Adrenal gland (tissue), 5 donors: ENCODE measurements around the gene NFATC1.

ENCODE experiments used
- CTCF ChIP-seq, 6 experiments: fragments of 450-650 bp in 4 of 6; fragments of 200-600 bp in 2 of 6; sonication (generic) in 1 of 6; IDR thresholded peaks; 1 replicate in 5 of 6; 2 replicates in 1 of 6; pipeline versions ENCODE4 v1.5.1 to v1.8.0; 2016 to 2021; ENCODE audit warnings: antibody characterized with exemption in 6 of 6, mild to moderate bottlenecking in 2 of 6, moderate library complexity in 1 of 6
- POLR2A ChIP-seq, 2 donors: fragments of 450-650 bp; IDR thresholded peaks; one replicate each; pipeline ENCODE4 v1.6.1; 2017; ENCODE audit warnings: antibody characterized with exemption in 2 of 2, mild to moderate bottlenecking in 2 of 2, moderate library complexity in 1 of 2
- donor health status: DM: no; HTN: no; CAD: no.

- TF ChIP-seq CTCF (IDR thresholded peaks at IDR 0.05) (no peak), POLR2A (IDR thresholded peaks at IDR 0.05) (no peak)
Measured at GRCh38 chr18:79371561-79372121, 24.1 kb upstream of the NFATC1 start.
